Measurements from ENCODE around the gene FOXJ2.
A peak's percentile ranks its signal among the peaks of the same experiment; 100 is the strongest.

DNA sequence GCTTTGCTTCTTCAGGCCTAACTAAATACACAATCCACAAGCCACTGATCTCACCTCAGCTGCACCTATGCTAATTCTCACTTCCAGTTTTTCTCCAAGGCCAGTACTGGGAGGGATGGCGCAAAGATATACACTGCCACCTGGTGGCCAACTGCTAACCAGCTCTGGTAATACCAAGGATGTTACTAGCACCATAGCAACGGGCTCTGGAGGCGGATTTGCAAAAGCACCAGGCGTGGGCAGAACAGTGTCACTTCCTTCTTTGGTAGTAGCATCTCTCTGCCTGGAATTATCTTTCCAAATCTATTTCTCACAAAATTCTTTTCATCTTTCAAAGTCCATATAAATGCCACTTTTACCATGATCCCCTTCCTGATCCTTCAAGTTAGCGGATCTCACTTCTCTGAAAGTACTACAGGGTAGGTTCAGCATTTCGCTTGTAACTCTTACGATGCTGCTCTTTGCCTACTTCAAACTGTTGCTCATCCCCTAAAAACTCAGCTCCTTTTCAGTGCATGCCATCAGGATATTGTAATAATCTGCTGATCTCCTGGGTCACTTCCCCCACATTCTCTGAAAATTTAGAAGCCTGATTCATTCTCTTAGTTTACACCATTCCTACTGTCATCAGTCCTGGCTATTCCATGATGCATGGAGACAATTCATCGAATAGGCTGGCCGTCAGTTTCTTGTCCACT is 37.1 kb upstream of the FOXJ2 start:
- TF ChIP-seq, protein P1, sequence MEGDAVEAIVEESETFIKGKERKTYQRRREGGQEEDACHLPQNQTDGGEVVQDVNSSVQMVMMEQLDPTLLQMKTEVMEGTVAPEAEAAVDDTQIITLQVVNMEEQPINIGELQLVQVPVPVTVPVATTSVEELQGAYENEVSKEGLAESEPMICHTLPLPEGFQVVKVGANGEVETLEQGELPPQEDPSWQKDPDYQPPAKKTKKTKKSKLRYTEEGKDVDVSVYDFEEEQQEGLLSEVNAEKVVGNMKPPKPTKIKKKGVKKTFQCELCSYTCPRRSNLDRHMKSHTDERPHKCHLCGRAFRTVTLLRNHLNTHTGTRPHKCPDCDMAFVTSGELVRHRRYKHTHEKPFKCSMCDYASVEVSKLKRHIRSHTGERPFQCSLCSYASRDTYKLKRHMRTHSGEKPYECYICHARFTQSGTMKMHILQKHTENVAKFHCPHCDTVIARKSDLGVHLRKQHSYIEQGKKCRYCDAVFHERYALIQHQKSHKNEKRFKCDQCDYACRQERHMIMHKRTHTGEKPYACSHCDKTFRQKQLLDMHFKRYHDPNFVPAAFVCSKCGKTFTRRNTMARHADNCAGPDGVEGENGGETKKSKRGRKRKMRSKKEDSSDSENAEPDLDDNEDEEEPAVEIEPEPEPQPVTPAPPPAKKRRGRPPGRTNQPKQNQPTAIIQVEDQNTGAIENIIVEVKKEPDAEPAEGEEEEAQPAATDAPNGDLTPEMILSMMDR (IDR thresholded peaks at IDR 0.05), result peak; percentile 82 to 88 (median 85)
- peak in 1 of 3 donors; percentile 14 for TF ChIP-seq POLR2AphosphoS5 (IDR thresholded peaks at IDR 0.05)
- no peak for TF ChIP-seq POLR2A (IDR thresholded peaks at IDR 0.05)
- TF ChIP-seq EP300 (IDR thresholded peaks at IDR 0.05; ENCODE audit: low read depth), result no peak

Measured in transverse colon (tissue), 4 donors.